ENCODE data around the gene PCDHA7. TPM values are rescaled to one million over a fixed set of nuclear protein-coding genes. Genes with fewer than 3 reads are reported as not detected.
"Not testable (repeated sequence)": the region's sequence is repeated elsewhere in the genome, so short reads cannot be mapped to it uniquely, and the experiment has no call there.

Gene PCDHA7
- total and polyA plus RNA-seq, 2 of the 4 experiments (the other 2 are of a cell fraction): 0.10 to 0.18 TPM

DNA sequence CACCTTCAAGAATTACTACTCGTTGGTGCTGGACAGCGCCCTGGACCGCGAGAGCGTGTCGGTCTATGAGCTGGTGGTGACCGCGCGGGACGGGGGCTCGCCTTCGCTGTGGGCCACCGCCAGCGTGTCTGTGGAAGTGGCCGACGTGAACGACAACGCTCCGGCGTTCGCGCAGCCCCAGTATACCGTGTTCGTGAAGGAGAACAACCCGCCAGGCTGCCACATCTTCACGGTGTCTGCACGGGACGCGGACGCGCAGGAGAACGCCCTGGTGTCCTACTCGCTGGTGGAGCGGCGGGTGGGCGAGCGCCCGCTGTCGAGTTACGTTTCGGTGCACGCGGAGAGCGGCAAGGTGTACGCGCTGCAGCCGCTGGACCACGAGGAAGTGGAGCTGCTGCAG, 11.1 kb upstream of the PCDHA7 start:
- H2BK20ac ChIP-seq (ENCODE audit: low read depth, low read length); CTCF ChIA-PET; H2BK5ac ChIP-seq (ENCODE audit: low read depth, low read length, poor library complexity, severe bottlenecking); DNase-seq; H4K91ac ChIP-seq (ENCODE audit: insufficient read depth, low read depth, low read length); H2AFZ ChIP-seq (replicated peaks; ENCODE audit: low read length, poor library complexity); H3K79me1 ChIP-seq (ENCODE audit: low read depth in 1 of 2, low read length in 2 of 2); H3K4me2 ChIP-seq (ENCODE audit: low read depth, low read length); H3K36me3 ChIP-seq (ENCODE audit: control insufficient read depth, insufficient read depth, low read length); BruUV-seq (replicated peaks); H3K18ac ChIP-seq (ENCODE audit: low read depth, low read length); H4K20me1 ChIP-seq (ENCODE audit: insufficient read depth, low read length); H4K5ac ChIP-seq (ENCODE audit: low read depth, low read length); H3K4me1 ChIP-seq (ENCODE audit: control insufficient read depth, insufficient read depth, low read length); intact Hi-C loops (cut with micrococcal nuclease); dilution Hi-C loops (cut with HindIII; ENCODE audit: low sequenced_read_pairs, unreplicated experiment); ATAC-seq (ENCODE audit: low read depth); H3K23ac ChIP-seq (ENCODE audit: low read depth, low read length); H2BK120ac ChIP-seq (ENCODE audit: low read depth, low read length); H3K4me3 ChIP-seq (ENCODE audit: insufficient read depth, low read depth, low read length); H3K27ac ChIP-seq (ENCODE audit: insufficient read depth, low read length); H3K27me3 ChIP-seq (ENCODE audit: control insufficient read depth, insufficient read depth, low read length); H3K4ac ChIP-seq (ENCODE audit: low read depth, low read length); H3K9me3 ChIP-seq (ENCODE audit: control insufficient read depth, insufficient read depth, low read length); H4K8ac ChIP-seq (ENCODE audit: low read depth in 2 of 2, low read length in 2 of 2); H3K9ac ChIP-seq (ENCODE audit: low read depth, low read length); H3K9me1 ChIP-seq (ENCODE audit: insufficient read depth, low read length); H3K56ac ChIP-seq (ENCODE audit: extremely low read depth, insufficient read depth, low read length); POLR2A ChIA-PET (ENCODE audit: unreplicated experiment); in situ Hi-C loops (cut with MboI; ENCODE audit: low sequenced_read_pairs); H2AK5ac ChIP-seq (ENCODE audit: low read depth, low read length); H2AK9ac ChIP-seq (replicated peaks; ENCODE audit: low read depth, low read length, poor library complexity); H3K14ac ChIP-seq (replicated peaks; ENCODE audit: low read depth, low read length); H2BK15ac ChIP-seq (ENCODE audit: low read depth, low read length): not testable (repeated sequence)
- WGBS, 2 experiments (ENCODE audit: extremely low coverage in 2 of 2, insufficient read length in 1 of 2): 52% methylated on average over 27 of the region's 48 CpGs; no CpG with 5 or more reads in 1 of the 2 experiments

All from IMR-90 (cell line).